ENCODE results near the gene COL23A1.

COL23A1 gene

GRCh38 chr5:178350361-178351220 lies 239.6 kb downstream of the COL23A1 start:
- DNase-seq = no peak

DNA sequence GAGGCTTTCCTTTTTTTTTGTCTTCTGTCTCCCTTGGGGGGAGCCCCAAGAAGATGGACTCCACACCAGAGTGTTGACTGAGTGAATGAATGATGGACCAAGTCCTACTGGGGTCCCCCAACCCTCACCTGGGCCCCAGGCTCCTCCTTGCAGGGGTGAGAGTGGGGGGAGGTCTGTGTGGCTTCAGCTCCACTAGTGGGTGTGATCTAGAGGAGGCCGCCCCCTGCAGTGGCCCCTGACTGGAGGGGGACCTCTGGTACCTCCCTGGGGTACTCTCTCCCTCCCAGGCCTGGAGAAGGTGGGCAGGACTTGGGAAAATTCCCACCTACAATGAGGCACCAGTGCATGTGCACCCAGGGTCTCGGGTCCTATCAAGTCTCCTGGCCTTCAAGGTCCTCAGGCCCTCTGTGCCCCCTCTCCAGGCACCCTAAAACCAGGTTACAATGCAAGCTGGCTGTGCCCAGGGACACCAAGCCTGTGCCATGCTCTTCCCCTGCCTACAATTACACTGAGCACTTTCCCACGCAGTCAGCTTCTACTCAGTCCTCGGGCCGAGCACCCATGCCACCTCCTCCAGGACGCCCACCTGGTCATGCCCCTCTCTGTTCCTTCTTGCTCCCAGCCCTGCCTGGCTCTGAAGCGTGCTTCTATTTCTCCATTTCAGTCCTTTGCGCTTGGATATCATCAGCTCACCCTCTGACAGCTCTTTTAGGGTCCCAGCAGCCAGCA lies 240.4 kb downstream of the COL23A1 start:
- DNase-seq = no peak

GRCh38 chr5:178349075-178349511 lies 241.1 kb downstream of the COL23A1 start:
- no peak for DNase-seq

GRCh38 chr5:178348356-178349074 lies 241.7 kb downstream of the COL23A1 start:
- no peak for DNase-seq

GRCh38 chr5:178347956-178348355 lies 242.2 kb downstream of the COL23A1 start:
- DNase-seq = no peak

DNA sequence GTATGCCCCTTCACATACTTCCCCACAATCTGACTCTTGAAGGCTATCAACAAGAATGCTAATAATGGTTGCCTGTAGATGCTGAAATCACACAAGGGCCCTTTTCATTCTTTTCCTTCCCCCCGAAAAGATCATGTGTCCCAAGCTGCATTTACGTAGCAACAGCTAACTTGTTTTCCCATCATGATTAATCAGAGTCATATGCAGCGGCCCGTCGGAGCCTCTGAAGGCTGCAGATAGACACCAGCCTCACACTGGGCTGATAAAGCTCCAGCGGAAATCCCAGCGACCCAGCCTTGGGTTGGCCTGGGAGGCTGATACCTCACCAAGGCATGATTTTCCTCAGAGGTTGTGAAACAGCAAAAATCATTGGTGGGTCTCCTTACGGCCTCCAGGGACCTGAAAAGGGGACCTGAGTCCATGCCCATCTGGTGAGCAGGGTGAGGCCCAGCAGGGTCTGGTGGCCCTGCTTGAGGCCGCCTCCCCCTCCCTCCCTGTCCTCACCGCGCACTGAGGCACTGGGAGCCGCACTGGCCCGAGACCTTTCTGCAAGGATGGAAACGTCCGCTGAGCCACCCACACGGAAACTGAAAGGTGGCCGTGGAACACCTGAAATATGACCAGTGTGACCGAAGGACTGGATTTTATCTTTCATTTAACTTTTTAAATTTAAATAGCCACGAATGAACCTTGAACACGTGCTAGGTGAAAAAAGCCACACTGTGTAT lies 243.4 kb downstream of the COL23A1 start:
- DNase-seq = no peak

- no peak for DNase-seq
Observed at GRCh38 chr5:178343306-178343705, 246.9 kb downstream of the COL23A1 start.

GRCh38 chr5:178341851-178342140 lies 248.4 kb downstream of the COL23A1 start:
- no peak for DNase-seq

- DNase-seq = no peak
Observed at GRCh38 chr5:178341091-178341850, 248.9 kb downstream of the COL23A1 start.

- DNase-seq = no peak
Observed at GRCh38 chr5:178340637-178341036, 249.6 kb downstream of the COL23A1 start.

GRCh38 chr5:178340187-178340586 lies 250.0 kb downstream of the COL23A1 start:
- no peak for DNase-seq

DNA sequence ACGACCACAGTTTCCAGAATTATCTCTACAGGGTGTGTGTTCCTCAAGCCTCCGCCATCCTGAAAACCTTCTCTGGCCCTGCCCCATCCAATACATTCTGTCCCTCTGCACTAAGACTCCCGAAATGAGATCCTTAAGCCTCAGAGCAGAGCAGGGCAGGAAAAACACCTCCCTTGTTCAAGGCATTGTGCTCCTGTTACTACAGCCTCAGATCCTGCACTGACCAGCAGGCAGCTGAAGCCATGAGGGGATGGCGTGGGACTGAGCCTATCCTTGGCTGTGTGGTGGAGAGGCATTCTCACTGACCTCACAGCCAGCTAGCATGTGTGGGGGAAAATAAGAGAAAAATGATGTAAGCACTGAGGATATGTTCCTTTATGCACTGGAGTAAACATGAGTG lies 250.9 kb downstream of the COL23A1 start:
- no peak for DNase-seq

DNA sequence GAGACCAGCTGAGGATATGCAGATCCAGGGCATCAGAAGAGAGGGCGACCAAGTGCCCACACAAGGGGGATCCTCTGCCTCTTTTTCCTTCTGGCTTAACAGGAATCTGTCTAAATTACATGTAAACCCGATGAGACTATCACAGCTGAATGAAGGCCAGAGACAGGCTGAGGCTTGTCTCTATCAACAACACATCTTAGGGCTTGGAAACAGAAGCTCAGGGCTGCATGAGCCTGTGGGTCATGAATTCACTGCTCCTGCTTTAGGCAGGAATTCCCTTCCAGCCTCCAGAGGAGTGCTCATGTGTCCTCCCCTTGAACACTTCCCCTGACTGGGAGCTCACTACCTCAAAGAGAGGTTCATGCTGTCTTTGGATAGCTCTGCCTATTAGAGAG lies 251.4 kb downstream of the COL23A1 start:
- no peak for DNase-seq

DNA sequence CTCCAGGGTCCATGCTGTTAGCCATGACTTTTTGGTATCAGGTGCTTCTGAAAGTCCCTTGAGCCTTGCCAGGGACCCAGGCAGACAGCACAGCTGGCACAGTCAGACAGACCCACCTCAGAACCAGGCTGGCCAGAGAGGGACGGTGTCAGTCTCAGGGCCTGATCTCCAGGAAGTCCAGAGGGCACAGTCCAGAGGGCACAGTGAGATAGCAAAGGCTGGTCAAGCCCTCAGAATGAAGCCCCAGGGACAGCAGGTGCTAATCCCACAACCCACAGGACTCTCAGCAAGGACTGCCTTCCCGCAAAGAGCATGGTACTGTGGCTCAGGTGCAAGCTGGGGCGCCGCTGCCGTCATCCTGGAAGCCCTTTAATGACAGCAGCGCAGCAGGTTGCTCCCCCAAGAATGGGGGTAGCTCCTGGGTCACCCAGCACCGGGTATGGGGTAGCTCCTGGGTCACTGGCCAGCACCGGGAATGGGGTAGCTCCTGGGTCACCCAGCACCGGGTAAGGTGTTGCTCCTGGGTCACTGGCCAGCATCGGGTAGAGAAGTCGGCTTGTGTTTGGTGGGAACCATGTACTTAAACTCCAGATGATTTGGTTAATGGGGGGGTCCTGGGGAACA lies 252.0 kb downstream of the COL23A1 start:
- no peak for DNase-seq

DNA sequence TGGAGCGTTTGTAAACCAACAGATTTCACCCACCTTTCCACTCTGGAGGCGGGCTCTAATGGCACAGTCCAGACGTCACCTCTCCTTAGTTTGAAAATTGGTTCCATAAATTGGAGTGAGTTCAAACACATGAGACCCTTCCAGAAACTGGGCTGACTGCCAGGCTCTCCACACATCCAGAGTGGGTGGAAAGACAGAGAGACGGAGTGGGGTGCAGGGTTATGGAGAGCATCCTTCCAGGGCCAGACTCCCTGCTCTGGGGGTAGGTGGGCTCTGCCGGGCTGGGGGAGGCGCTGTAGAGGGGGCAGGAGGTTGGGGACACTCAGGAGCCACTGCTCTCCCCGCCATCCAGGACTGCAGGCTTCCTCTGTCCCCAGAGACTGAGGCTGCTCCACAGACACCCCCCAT lies 252.9 kb downstream of the COL23A1 start:
- DNase-seq = no peak

DNA sequence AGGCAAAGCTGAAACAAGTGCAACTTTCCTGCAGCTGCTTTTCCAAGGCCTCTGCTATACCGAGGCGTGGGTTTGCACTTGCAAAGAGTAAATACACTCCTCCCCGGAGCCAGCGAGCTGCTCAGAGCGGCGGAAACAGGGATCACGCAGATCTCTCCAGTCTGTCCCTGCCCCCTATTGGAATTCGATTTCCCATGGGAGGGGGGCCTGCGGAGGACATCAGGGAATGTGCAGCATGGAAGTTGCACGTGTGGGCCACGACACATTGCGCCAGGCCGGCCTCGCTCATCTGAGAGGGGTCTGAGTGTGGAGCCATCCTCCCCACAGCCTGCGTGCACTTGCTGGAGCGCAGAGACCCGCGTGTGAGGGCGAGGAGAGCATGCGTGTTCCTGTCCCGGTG lies 253.3 kb downstream of the COL23A1 start:
- no peak for DNase-seq

DNA sequence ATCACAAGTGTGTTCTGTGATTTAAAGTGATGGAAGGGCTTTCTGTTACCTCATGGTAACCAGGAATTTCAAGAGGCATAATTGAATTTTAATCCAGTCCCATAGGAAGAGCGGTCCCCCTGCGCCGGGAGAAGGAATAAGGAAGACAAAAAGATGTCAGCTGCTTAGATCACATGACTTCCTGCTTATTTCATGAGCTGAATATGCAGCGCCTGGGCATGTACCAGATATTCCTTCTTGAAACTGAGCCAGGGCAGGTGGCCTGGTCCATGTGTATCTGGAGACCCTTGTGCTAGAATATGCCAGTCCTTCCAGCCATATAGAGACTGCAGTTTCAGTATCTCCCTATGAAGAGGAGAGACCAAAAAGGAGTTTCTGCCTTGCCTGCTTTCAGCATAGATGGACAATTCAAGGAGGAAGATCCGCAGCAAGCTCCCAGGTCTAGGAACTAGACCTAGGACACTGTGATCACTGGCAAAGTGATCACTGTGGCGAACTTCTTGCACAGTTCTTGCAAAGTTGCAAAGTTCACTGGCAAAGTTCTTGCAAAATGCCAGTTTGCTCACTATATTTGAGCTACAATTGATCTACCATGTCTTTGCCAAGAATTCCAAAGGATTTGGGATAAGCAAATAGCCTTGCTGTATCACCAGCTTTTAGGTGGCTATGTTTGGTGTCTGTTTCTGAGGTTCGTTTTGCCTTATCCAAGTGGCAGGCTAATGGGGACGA lies 254.7 kb downstream of the COL23A1 start:
- no peak for DNase-seq

DNA sequence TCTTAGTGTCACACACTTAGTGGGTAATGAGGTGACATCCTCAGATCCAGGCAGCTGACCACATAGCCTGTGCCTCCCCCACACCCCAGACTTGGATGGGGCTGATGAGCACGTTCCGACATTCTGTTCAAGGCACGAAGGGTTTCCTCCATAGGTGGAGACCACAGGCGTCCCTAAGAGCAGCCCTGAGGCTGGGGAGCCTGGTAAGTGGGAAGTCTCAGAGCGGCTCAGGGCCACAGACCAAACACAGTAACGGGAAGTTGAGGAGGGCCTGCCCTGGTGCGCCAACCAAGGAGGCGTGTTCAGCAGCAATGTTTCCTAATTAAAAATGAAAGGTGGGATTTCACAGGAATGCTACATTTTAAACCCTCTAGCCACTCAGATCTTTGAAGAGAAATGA lies 255.3 kb downstream of the COL23A1 start:
- no peak for DNase-seq

GRCh38 chr5:178333821-178334481 lies 256.2 kb downstream of the COL23A1 start:
- no peak for DNase-seq

DNA sequence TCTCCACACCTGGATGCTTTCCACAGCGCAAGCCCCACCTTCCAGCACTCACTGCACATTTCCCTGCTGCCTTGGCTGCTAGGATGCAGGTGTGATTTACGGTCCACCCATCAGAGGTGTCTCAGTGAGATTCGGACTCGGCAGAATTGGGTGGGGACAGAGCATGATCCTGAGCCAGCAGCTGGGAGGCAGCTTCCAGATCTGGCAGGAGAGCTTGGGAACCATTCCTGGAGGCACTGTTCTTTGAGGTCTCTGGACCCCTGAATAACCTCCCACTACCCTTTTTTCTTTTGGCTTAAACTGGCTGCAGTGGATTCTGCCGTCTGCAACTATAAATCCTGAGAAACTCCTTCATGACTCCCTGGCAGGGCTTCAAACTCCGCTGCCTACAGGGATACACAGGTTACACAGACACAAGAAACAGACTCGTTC lies 258.0 kb downstream of the COL23A1 start:
- DNase-seq = no peak

Measured in stimulated activated CD4-positive, alpha-beta T cell treated with anti-CD3 and anti-CD28 coated beads, Interleukin-4, amount 100 ng/mL, for 1 hour (primary cell).